Mesendoderm (in vitro differentiated cells): ENCODE results near the gene RBFOX1.

Source experiments
- DNase-seq: peaks from one replicate; pipeline ENCODE4 v3.0.0; 2013
- H2AK5ac ChIP-seq: 2 replicates; pipeline ENCODE4 v1.6.1; 2013; ENCODE audit warnings: low read length, inconsistent platforms
- H2BK120ac ChIP-seq: 2 replicates; pipeline ENCODE4 v1.6.1; 2013; ENCODE audit warnings: low read depth, mild to moderate bottlenecking, low read length, moderate library complexity, mixed read lengths
- H2BK15ac ChIP-seq: replicated peaks from 2 replicates; pipeline ENCODE4 v1.6.1; 2013; ENCODE audit warnings: low read depth, mild to moderate bottlenecking, moderate library complexity
- H2BK5ac ChIP-seq: 2 replicates; pipeline ENCODE4 v1.6.1; 2013; ENCODE audit warnings: low read length, inconsistent platforms
- H3K18ac ChIP-seq: 2 replicates; pipeline ENCODE4 v1.6.1; 2013; ENCODE audit warnings: mild to moderate bottlenecking, low read length, mixed read lengths
- H3K23ac ChIP-seq: one replicate; pipeline ENCODE4 v1.6.1; 2013; ENCODE audit warnings: low read length
- H3K27ac ChIP-seq: 2 replicates; pipeline ENCODE4 v1.5.1; 2013; ENCODE audit warnings: low read depth, mild to moderate bottlenecking, inconsistent platforms, low read length, moderate library complexity
- H3K27me3 ChIP-seq: 2 replicates; pipeline ENCODE4 v1.6.1; 2013; ENCODE audit warnings: low read length, control low read depth, mild to moderate bottlenecking, inconsistent platforms; ENCODE audit not compliant: insufficient read depth, poor library complexity
- H3K36me3 ChIP-seq: 2 replicates; pipeline ENCODE4 v1.6.1; 2013; ENCODE audit warnings: low read length, inconsistent platforms; ENCODE audit not compliant: control insufficient read depth, insufficient read depth
- H3K4ac ChIP-seq: one replicate; pipeline ENCODE4 v1.6.1; 2013; ENCODE audit warnings: low read depth, mild to moderate bottlenecking, low read length, moderate library complexity
- H3K4me1 ChIP-seq: 2 replicates; pipeline ENCODE4 v1.6.1; 2013; ENCODE audit warnings: low read depth, low read length, inconsistent platforms; ENCODE audit not compliant: control insufficient read depth
- H3K4me2 ChIP-seq: 2 replicates; pipeline ENCODE4 v1.6.1; 2013; ENCODE audit warnings: low read length
- H3K4me3 ChIP-seq: 2 replicates; pipeline ENCODE4 v1.5.1; 2013; ENCODE audit warnings: mild to moderate bottlenecking, low read length
- H3K56ac ChIP-seq: one replicate; pipeline ENCODE4 v1.6.1; 2013; ENCODE audit warnings: low read length
- H3K79me1 ChIP-seq: 2 replicates; pipeline ENCODE4 v1.6.1; 2013; ENCODE audit warnings: low read length, inconsistent platforms
- H3K79me2 ChIP-seq: 2 replicates; pipeline ENCODE4 v1.6.1; 2013; ENCODE audit warnings: mild to moderate bottlenecking, low read length; ENCODE audit not compliant: control insufficient read depth, insufficient read depth
- H3K9ac ChIP-seq: 2 replicates; pipeline ENCODE4 v1.6.1; 2013; ENCODE audit warnings: low read length, inconsistent platforms
- H4K5ac ChIP-seq: one replicate; pipeline ENCODE4 v1.6.1; 2013; ENCODE audit warnings: low read length
- H4K8ac ChIP-seq: one replicate; pipeline ENCODE4 v1.6.1; 2013; ENCODE audit warnings: low read depth, mild to moderate bottlenecking, control low read depth, low read length, moderate library complexity
- WGBS: extraction: QIAGEN DNeasy Blood & Tissue Kit; methylation state at CpG from one replicate; pipeline ENCODE4 v1.1.7; 2013; ENCODE audit warnings: low lambda C conversion rate, missing lambda C conversion rate; ENCODE audit not compliant: insufficient coverage; ENCODE audit errors: extremely low coverage; 5-methylcytosine and 5-hydroxymethylcytosine counted together

RBFOX1 gene

GRCh38 chr16:7637446-7637845 lies 304.8 kb downstream of the RBFOX1 start:
- H3K23ac ChIP-seq: no peak overlapping the region
- no peak overlapping the region for H3K56ac ChIP-seq
- no CpG with 5 or more reads among the region's 4 CpGs for WGBS
- H3K18ac ChIP-seq: no peak overlapping the region
- no peak overlapping the region for H3K27ac ChIP-seq
- H3K27me3 ChIP-seq: no peaks in the 10 kb centered on the region
- H3K36me3 ChIP-seq: no peaks in the 10 kb centered on the region
- no peaks in the 10 kb centered on the region for H3K79me2 ChIP-seq
- H3K79me1 ChIP-seq: no peaks in the 10 kb centered on the region
- H2BK120ac ChIP-seq: no peak overlapping the region
- no peak overlapping the region for H2BK5ac ChIP-seq
- H2BK15ac ChIP-seq: no peak overlapping the region
- H3K4me1 ChIP-seq: no peaks in the 10 kb centered on the region
- H3K4me3 ChIP-seq: no peak overlapping the region
- H3K4ac ChIP-seq: no peak overlapping the region
- H2AK5ac ChIP-seq: no peak overlapping the region
- H3K4me2 ChIP-seq: no peak overlapping the region
- no peak for DNase-seq
- H3K9ac ChIP-seq: no peak overlapping the region
- no peak overlapping the region for H4K5ac ChIP-seq
- no peak overlapping the region for H4K8ac ChIP-seq

- H2BK15ac ChIP-seq: no peak overlapping the region
- H3K79me1 ChIP-seq: no peaks in the 10 kb centered on the region
- DNase-seq: no peak
- no CpG with 5 or more reads among the region's 5 CpGs for WGBS
- no peak overlapping the region for H2BK120ac ChIP-seq
- no peak overlapping the region for H2BK5ac ChIP-seq
- no peak overlapping the region for H3K27ac ChIP-seq
- no peak overlapping the region for H3K18ac ChIP-seq
- H3K9ac ChIP-seq: no peak overlapping the region
- peaks cover 2% of the 10 kb centered on the region for H3K27me3 ChIP-seq
- no peak overlapping the region for H4K8ac ChIP-seq
- no peak overlapping the region for H3K4me3 ChIP-seq
- H3K4me2 ChIP-seq: no peak overlapping the region
- H3K4me1 ChIP-seq: no peaks in the 10 kb centered on the region
- H3K23ac ChIP-seq: no peak overlapping the region
- H3K79me2 ChIP-seq: no peaks in the 10 kb centered on the region
- H2AK5ac ChIP-seq: no peak overlapping the region
- no peaks in the 10 kb centered on the region for H3K36me3 ChIP-seq
- no peak overlapping the region for H3K56ac ChIP-seq
- H3K4ac ChIP-seq: no peak overlapping the region
- no peak overlapping the region for H4K5ac ChIP-seq
These were observed 305.7 kb downstream of the RBFOX1 start for GRCh38 chr16:7638306-7638705.

GRCh38 chr16:7640334-7640733 lies 307.7 kb downstream of the RBFOX1 start:
- Histone ChIP-seq H3K23ac (no peak overlapping the region), H3K18ac (no peak overlapping the region), H3K27me3 (peaks cover 2% of the 10 kb centered on the region), H3K4me2 (no peak overlapping the region), H2BK120ac (no peak overlapping the region), H3K79me2 (no peaks in the 10 kb centered on the region), H3K36me3 (no peaks in the 10 kb centered on the region), H2BK5ac (no peak overlapping the region), H3K4me3 (no peak overlapping the region), H4K8ac (no peak overlapping the region), H3K56ac (no peak overlapping the region), H3K79me1 (no peaks in the 10 kb centered on the region), H4K5ac (no peak overlapping the region), H3K27ac (no peak overlapping the region), H3K4me1 (peaks cover 6% of the 10 kb centered on the region), H3K4ac (no peak overlapping the region), H3K9ac (no peak overlapping the region), H2BK15ac (no peak overlapping the region), H2AK5ac (no peak overlapping the region)
- DNase-seq: no peak
- WGBS: no CpG with 5 or more reads among the region's 3 CpGs

GRCh38 chr16:7644176-7644575 lies 311.5 kb downstream of the RBFOX1 start:
- Histone ChIP-seq H3K36me3 (no peaks in the 10 kb centered on the region), H3K4me1 (peaks cover 6% of the 10 kb centered on the region)
- no CpG with 5 or more reads among the region's 6 CpGs for WGBS

GRCh38 chr16:7644811-7645210 lies 312.2 kb downstream of the RBFOX1 start:
- H3K79me1 ChIP-seq: no peaks in the 10 kb centered on the region

More at GRCh38 chr16:7644176-7644575, 311.5 kb downstream of the RBFOX1 start:
- H3K9ac ChIP-seq: no peak overlapping the region
- H3K4ac ChIP-seq: no peak overlapping the region
- no peak overlapping the region for H2BK5ac ChIP-seq
- H2AK5ac ChIP-seq: no peak overlapping the region
- H4K5ac ChIP-seq: no peak overlapping the region
- H3K18ac ChIP-seq: no peak overlapping the region
- no peaks in the 10 kb centered on the region for H3K79me2 ChIP-seq
- H3K23ac ChIP-seq: no peak overlapping the region
- H3K27me3 ChIP-seq: peaks cover 2% of the 10 kb centered on the region
- no peak overlapping the region for H3K4me2 ChIP-seq
- H3K4me3 ChIP-seq: no peak overlapping the region
- H2BK120ac ChIP-seq: no peak overlapping the region
- H4K8ac ChIP-seq: no peak overlapping the region
- no peaks in the 10 kb centered on the region for H3K79me1 ChIP-seq
- H3K27ac ChIP-seq: no peak overlapping the region
- H3K56ac ChIP-seq: no peak overlapping the region
- DNase-seq: peak; percentile 92
- no peak overlapping the region for H2BK15ac ChIP-seq

GRCh38 chr16:7646821-7647500 lies 314.3 kb downstream of the RBFOX1 start:
- peaks cover 10% of the 10 kb centered on the region for H3K4me1 ChIP-seq
- no peak overlapping the region for H3K23ac ChIP-seq
- DNase-seq: no peak
- H4K8ac ChIP-seq: no peak overlapping the region
- no peak overlapping the region for H3K4me3 ChIP-seq
- WGBS: no CpG with 5 or more reads among the region's 7 CpGs
- H3K79me2 ChIP-seq: no peaks in the 10 kb centered on the region
- H3K4me2 ChIP-seq: no peak overlapping the region
- no peaks in the 10 kb centered on the region for H3K36me3 ChIP-seq
- H3K18ac ChIP-seq: no peak overlapping the region
- no peak overlapping the region for H4K5ac ChIP-seq
- H3K27me3 ChIP-seq: peaks cover 2% of the 10 kb centered on the region
- no peak overlapping the region for H3K27ac ChIP-seq
- H2AK5ac ChIP-seq: no peak overlapping the region
- H3K56ac ChIP-seq: no peak overlapping the region
- no peak overlapping the region for H3K9ac ChIP-seq
- H2BK5ac ChIP-seq: no peak overlapping the region
- H3K4ac ChIP-seq: no peak overlapping the region
- H3K79me1 ChIP-seq: no peaks in the 10 kb centered on the region
- H2BK120ac ChIP-seq: no peak overlapping the region
- H2BK15ac ChIP-seq: no peak overlapping the region

More at GRCh38 chr16:7644811-7645210, 312.2 kb downstream of the RBFOX1 start:
- H3K36me3 ChIP-seq: no peaks in the 10 kb centered on the region
- H2AK5ac ChIP-seq: no peak overlapping the region
- H3K56ac ChIP-seq: no peak overlapping the region
- H3K79me2 ChIP-seq: no peaks in the 10 kb centered on the region
- no peak for DNase-seq
- H2BK15ac ChIP-seq: no peak overlapping the region
- H3K4ac ChIP-seq: no peak overlapping the region
- H3K27me3 ChIP-seq: peaks cover 2% of the 10 kb centered on the region
- no peak overlapping the region for H3K27ac ChIP-seq
- H3K23ac ChIP-seq: no peak overlapping the region
- no peak overlapping the region for H3K4me3 ChIP-seq
- no peak overlapping the region for H2BK120ac ChIP-seq
- H4K5ac ChIP-seq: no peak overlapping the region
- no CpG with 5 or more reads among the region's 5 CpGs for WGBS
- H4K8ac ChIP-seq: no peak overlapping the region
- H3K9ac ChIP-seq: no peak overlapping the region
- H3K4me1 ChIP-seq: peaks cover 6% of the 10 kb centered on the region
- no peak overlapping the region for H3K4me2 ChIP-seq
- no peak overlapping the region for H3K18ac ChIP-seq
- H2BK5ac ChIP-seq: no peak overlapping the region
